ENCODE data around the gene CYB5D1. TPM values are rescaled to one million over a fixed set of nuclear protein-coding genes. Genes with fewer than 3 reads are reported as not detected.

The CYB5D1 gene
- total and polyA plus RNA-seq, 2 of the 8 experiments (the other 6 are each of a cell fraction or from before 2014, with no cell fraction given) = 11.0 to 18.0 TPM

GRCh38 chr17:7845359-7846062 is 12.3 kb upstream of the CYB5D1 start (continued):
- TF ChIP-seq ATF3 (IDR thresholded peaks at IDR 0.05; ENCODE audit: insufficient read depth, low read depth, low read length) = no peak
- no peak for TF ChIP-seq TEAD4 (IDR thresholded peaks at IDR 0.05; ENCODE audit: low read depth, low read length)
- TF ChIP-seq MAFK (IDR thresholded peaks at IDR 0.05; ENCODE audit: low read depth, low read length) = no peak
- no peak for TF ChIP-seq PHF8 (conservative IDR thresholded peaks at IDR 0.05; ENCODE audit: low read depth, low read length)
- no peak for TF ChIP-seq BRCA1 (IDR thresholded peaks at IDR 0.05; ENCODE audit: low read depth, low read length)
- no peak for TF ChIP-seq KDM1A (IDR thresholded peaks at IDR 0.05; ENCODE audit: borderline replicate concordance, low read length)
- no peak for TF ChIP-seq CREB1 (IDR thresholded peaks at IDR 0.05)
- TF ChIP-seq SP1 (IDR thresholded peaks at IDR 0.05; ENCODE audit: low read depth, low read length) = no peak

Data from H1 (cell line).